SK-N-SH (cell line): ENCODE data around the gene PLA2G2C.

Source experiments
- FOXM1 ChIP-seq: IDR thresholded peaks from 2 replicates; pipeline ENCODE4 v1.4.0; 2012; ENCODE audit warnings: low read depth, mild to moderate bottlenecking
- GABPA ChIP-seq: IDR thresholded peaks from 2 replicates; pipeline ENCODE4 v1.4.0; 2012; ENCODE audit warnings: low read depth, mild to moderate bottlenecking
- JUND ChIP-seq: IDR thresholded peaks from 2 replicates; pipeline ENCODE4 v1.4.0; 2012
- MXI1 ChIP-seq: IDR thresholded peaks from 2 replicates; pipeline ENCODE4 v1.6.1; 2012; ENCODE audit warnings: mild to moderate bottlenecking, low read depth, low read length, improper control_type of control experiment
- NFIC ChIP-seq: IDR thresholded peaks from 2 replicates; pipeline ENCODE4 v1.4.0; 2012; ENCODE audit warnings: borderline replicate concordance
- RAD21 ChIP-seq: IDR thresholded peaks from 2 replicates; pipeline ENCODE4 v1.6.1; 2012; ENCODE audit warnings: mild to moderate bottlenecking, low read length
- RCOR1 ChIP-seq: fragments of 150-350 bp; IDR thresholded peaks from 2 replicates; pipeline ENCODE4 v1.6.1; 2017; ENCODE audit warnings: antibody characterized with exemption, low read length
- RFX5 ChIP-seq: IDR thresholded peaks from 2 replicates; pipeline ENCODE4 v1.6.1; 2012; ENCODE audit warnings: mild to moderate bottlenecking, improper control_type of control experiment, low read length
- SMC3 ChIP-seq: IDR thresholded peaks from 2 replicates; pipeline ENCODE4 v1.6.1; 2012; ENCODE audit warnings: low read depth, low read length, improper control_type of control experiment
- TAF1 ChIP-seq: IDR thresholded peaks from 2 replicates; pipeline ENCODE4 v1.6.1; 2012; ENCODE audit warnings: low read depth, mild to moderate bottlenecking, low read length, moderate library complexity, borderline replicate concordance
- YY1 ChIP-seq: IDR thresholded peaks from 2 replicates; pipeline ENCODE4 v1.4.0; 2012; ENCODE audit warnings: low read depth, mild to moderate bottlenecking
- TF ChIP-seq, protein P1 (sequence below): fragments of 200-600 bp; sonication (generic); IDR thresholded peaks from 2 replicates; pipeline ENCODE4 v1.6.1; 2017; ENCODE audit warnings: antibody characterized with exemption, mild to moderate bottlenecking, moderate library complexity
- TF ChIP-seq, protein P2 (sequence below): IDR thresholded peaks from 2 replicates; pipeline ENCODE4 v1.4.0; 2012; ENCODE audit warnings: low read depth

DNA sequence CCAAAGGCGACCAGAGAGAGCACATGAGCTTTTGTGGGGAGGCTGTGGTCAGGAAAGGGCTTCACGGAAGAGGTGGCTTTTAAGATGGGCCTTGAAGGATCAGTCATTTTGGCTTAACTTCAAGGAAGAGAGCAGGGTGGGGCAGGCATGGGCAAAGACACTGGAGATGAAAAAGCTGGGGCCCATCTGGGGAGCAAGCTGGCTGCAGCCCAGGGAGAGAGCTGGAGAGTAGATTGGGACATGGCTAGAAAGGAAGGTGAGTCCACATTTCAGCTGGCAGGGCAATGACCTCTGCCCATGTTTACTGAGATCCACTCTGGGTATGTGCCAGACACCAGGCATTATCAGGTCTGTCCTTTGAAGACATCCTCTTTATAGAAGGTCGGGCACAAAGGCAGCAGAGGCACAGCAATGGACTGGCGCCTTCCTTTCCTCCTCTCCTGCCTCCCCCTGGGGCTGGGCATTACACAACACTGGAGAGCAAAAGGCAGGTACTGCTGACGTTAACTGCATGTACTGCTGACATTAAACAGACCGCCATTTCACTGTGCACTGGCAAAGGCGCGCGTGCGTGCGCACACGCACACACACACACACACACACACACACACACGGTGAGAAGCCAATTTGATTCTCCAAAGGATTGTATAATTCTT lies 2.6 kb downstream of the PLA2G2C start:
- TF ChIP-seq TAF1 (no peak), RCOR1 (no peak), SMC3 (no peak), RFX5 (no peak), FOXM1 (no peak), MXI1 (no peak), GABPA (no peak), NFIC (no peak), RAD21 (no peak), YY1 (no peak), JUND (no peak)
- TF ChIP-seq, protein P1, sequence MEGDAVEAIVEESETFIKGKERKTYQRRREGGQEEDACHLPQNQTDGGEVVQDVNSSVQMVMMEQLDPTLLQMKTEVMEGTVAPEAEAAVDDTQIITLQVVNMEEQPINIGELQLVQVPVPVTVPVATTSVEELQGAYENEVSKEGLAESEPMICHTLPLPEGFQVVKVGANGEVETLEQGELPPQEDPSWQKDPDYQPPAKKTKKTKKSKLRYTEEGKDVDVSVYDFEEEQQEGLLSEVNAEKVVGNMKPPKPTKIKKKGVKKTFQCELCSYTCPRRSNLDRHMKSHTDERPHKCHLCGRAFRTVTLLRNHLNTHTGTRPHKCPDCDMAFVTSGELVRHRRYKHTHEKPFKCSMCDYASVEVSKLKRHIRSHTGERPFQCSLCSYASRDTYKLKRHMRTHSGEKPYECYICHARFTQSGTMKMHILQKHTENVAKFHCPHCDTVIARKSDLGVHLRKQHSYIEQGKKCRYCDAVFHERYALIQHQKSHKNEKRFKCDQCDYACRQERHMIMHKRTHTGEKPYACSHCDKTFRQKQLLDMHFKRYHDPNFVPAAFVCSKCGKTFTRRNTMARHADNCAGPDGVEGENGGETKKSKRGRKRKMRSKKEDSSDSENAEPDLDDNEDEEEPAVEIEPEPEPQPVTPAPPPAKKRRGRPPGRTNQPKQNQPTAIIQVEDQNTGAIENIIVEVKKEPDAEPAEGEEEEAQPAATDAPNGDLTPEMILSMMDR: no peak
- TF ChIP-seq, protein P2, sequence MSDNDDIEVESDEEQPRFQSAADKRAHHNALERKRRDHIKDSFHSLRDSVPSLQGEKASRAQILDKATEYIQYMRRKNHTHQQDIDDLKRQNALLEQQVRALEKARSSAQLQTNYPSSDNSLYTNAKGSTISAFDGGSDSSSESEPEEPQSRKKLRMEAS: no peak
